Measurements from ENCODE around the gene ASXL1. TPM values are rescaled to one million over a fixed set of nuclear protein-coding genes. Genes with fewer than 3 reads are reported as not detected.
"Not testable (repeated sequence)": the region's sequence is repeated elsewhere in the genome, so short reads cannot be mapped to it uniquely, and the experiment has no call there.

Gene ASXL1
- total RNA-seq, 1 donor from 2014 or later, result 71.9 TPM

DNA sequence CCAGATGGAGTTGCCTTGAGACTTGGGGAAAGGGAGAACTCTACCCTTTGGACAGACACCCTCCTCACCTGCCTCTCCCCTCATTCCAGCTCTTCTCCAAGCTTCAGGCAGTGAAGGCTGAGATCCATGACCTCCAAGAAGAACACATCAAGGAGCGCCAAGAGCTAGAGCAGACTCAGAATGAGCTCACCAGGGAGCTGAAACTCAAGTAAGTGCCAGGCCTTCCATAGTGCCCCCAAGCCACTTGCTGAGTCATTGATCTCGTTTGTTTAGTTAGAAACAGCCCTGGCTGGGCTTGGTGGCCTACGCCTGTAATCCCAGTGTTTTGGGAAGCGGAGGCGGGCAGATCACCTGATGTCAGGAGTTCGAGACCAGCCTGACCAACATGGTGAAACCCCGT, 41.5 kb upstream of the ASXL1 start:
- no peak for DNase-seq
- H3K4me1 ChIP-seq, result no peaks in the 10 kb centered on the region
- no peak overlapping the region for H3K27ac ChIP-seq
- H3K36me3 ChIP-seq, result peaks cover 56% of the 10 kb centered on the region
- ATAC-seq, result no peak
- H3K9me3 ChIP-seq, result no peaks in the 10 kb centered on the region
- no peak overlapping the region for H3K4me3 ChIP-seq
- TF ChIP-seq, protein P1, sequence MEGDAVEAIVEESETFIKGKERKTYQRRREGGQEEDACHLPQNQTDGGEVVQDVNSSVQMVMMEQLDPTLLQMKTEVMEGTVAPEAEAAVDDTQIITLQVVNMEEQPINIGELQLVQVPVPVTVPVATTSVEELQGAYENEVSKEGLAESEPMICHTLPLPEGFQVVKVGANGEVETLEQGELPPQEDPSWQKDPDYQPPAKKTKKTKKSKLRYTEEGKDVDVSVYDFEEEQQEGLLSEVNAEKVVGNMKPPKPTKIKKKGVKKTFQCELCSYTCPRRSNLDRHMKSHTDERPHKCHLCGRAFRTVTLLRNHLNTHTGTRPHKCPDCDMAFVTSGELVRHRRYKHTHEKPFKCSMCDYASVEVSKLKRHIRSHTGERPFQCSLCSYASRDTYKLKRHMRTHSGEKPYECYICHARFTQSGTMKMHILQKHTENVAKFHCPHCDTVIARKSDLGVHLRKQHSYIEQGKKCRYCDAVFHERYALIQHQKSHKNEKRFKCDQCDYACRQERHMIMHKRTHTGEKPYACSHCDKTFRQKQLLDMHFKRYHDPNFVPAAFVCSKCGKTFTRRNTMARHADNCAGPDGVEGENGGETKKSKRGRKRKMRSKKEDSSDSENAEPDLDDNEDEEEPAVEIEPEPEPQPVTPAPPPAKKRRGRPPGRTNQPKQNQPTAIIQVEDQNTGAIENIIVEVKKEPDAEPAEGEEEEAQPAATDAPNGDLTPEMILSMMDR (IDR thresholded peaks at IDR 0.05), result no peak
- intact Hi-C loops (cut with DNase I), result no loop called here
- H3K27me3 ChIP-seq (ENCODE audit: low read depth), result no peaks in the 10 kb centered on the region

DNA sequence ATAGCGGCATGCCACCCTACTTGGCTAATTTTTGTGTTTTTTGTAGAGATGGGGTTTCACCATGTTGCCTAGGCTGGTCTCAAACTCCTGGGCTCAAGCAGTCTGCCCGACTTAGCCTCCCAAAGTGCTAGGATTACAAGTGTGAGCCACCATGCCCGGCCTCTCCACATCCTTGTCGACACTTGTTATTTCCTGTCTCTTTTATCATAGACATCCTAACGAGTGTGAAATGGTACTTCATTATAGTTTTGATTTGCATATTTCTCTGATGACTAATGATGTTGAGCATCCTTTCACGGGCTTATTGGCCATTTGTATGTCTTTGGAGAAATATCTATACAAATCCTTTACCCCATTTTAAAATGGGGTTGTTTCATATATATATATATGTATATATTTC, 39.0 kb upstream of the ASXL1 start:
- intact Hi-C loops (cut with DNase I), result no loop called here
- no peak for DNase-seq
- H3K36me3 ChIP-seq, result peaks cover 41% of the 10 kb centered on the region

DNA sequence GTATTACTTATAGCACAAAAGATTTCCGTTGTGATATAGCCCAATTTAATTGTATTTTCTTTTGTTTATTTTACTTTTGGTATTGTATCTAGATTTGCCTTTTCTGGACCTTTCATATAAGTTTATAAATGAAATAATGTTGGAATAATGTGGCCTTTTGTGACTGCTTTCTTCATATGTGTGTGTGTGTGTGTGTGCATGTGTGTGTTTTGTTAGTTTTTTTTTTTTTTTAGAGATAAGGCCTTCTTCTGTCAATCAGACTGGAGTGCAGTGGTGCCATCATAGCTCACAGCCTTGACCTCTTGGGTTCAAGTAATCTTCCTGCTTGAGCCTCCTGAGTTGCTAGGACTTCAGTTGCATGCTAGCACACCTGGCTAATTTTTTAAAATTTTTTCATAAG, 37.8 kb upstream of the ASXL1 start:
- no peaks in the 10 kb centered on the region for H3K9me3 ChIP-seq
- no peaks in the 10 kb centered on the region for H3K4me1 ChIP-seq
- H3K4me3 ChIP-seq, result no peak overlapping the region
- peaks cover 37% of the 10 kb centered on the region for H3K36me3 ChIP-seq
- no peak overlapping the region for H3K27ac ChIP-seq
- ATAC-seq (no peak), DNase-seq (no peak)
- intact Hi-C loops (cut with DNase I), result no loop called here
- no peaks in the 10 kb centered on the region for H3K27me3 ChIP-seq (ENCODE audit: low read depth)
- TF ChIP-seq, protein P1 (IDR thresholded peaks at IDR 0.05), result no peak

More for the DNA sequence above, 39.0 kb upstream of the ASXL1 start:
- no peak for ATAC-seq
- no peaks in the 10 kb centered on the region for H3K27me3 ChIP-seq (ENCODE audit: low read depth)
- TF ChIP-seq, protein P1 (IDR thresholded peaks at IDR 0.05), result no peak
- H3K27ac ChIP-seq, result no peak overlapping the region
- no peaks in the 10 kb centered on the region for H3K4me1 ChIP-seq
- no peak overlapping the region for H3K4me3 ChIP-seq
- no peaks in the 10 kb centered on the region for H3K9me3 ChIP-seq

DNA sequence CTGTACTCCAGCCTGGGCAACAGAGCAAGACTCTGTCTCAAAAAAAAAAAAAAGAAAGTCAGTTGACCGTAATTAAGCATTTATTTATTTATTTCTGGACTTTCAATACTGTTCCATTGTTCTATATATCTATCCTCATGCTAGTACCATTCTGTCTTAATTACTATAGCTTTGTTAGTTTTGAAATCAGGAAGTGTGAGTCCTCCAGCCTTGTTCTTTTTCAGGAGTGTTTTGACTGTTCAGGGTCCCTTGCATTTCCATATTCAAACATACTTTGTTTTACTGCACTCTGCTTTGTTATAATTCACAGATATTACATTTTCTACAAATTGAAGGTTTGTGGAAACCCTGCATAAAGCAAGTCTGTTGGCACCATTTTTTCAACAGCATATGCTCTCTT, 36.7 kb upstream of the ASXL1 start:
- Histone ChIP-seq H3K9me3 (no peaks in the 10 kb centered on the region), H3K4me1 (no peaks in the 10 kb centered on the region), H3K4me3 (no peak overlapping the region), H3K27ac (peak overlapping the region; percentile 15), H3K27me3 (ENCODE audit: low read depth) (no peaks in the 10 kb centered on the region), H3K36me3 (peaks cover 27% of the 10 kb centered on the region)
- DNase-seq (no peak), ATAC-seq (no peak)
- intact Hi-C loops (cut with DNase I), result no loop called here
- TF ChIP-seq, protein P1 (IDR thresholded peaks at IDR 0.05), result no peak

DNA sequence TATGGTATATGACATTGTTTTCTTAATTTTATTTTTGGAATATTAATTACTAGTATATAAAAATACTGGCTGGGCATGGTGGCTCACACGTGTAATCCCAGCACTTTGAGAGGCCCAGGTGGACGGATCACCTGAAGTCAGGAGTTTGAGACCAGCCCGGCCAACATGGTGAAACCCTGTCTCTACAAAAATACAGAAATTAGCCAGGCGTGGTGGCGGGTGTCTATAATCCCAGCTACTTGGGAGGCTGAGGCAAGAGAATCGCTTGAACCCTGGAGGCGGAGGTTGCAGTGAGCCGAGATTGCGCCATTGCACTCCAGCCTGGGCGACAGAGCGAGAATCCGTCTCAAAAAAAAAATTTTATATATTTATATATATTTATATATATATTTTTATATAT, 35.9 kb upstream of the ASXL1 start:
- H3K27me3 ChIP-seq (ENCODE audit: low read depth); ATAC-seq; H3K4me1 ChIP-seq; DNase-seq; H3K27ac ChIP-seq; H3K9me3 ChIP-seq; H3K4me3 ChIP-seq; intact Hi-C loops (cut with DNase I): not testable (repeated sequence)
- peaks cover 24% of the 10 kb centered on the region for H3K36me3 ChIP-seq

DNA sequence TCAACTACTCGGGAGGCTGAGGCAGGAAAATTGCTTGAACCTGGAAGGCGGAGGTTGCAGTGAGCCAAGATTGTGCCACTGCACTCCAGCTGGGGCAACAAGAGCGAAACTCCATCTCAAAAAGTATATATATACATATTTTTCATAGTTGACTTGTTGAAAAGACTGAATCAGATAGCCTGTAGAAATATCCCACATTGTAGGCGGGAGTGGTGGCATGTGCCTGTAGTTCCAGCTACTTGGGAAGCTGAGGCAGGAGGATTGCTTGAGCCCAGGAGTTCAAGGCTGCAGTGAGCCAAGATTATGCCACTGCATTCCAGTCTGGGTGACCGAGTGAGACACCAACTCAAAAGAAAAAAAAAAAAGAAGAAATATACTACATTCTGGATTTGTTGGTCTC, 34.4 kb upstream of the ASXL1 start:
- H3K27ac ChIP-seq; H3K4me1 ChIP-seq; H3K4me3 ChIP-seq; DNase-seq; ATAC-seq; intact Hi-C loops (cut with DNase I); H3K9me3 ChIP-seq; H3K27me3 ChIP-seq (ENCODE audit: low read depth): not testable (repeated sequence)
- peaks cover 17% of the 10 kb centered on the region for H3K36me3 ChIP-seq
